DOHH2 (cell line): ENCODE measurements around the gene C22orf23.

Source experiments
- H3F3A ChIP-seq: fragments of 200-600 bp; sonication (generic), shearing (Covaris generic); 2 replicates; pipeline ENCODE4 v1.6.0; 2016; ENCODE audit warnings: antibody characterized with exemption, mild to moderate bottlenecking; ENCODE audit not compliant: control insufficient read depth, insufficient read depth
- H3K27ac ChIP-seq: fragments of 200-600 bp; sonication (generic); 2 replicates; pipeline ENCODE4 v1.5.1; 2014; ENCODE audit warnings: low read depth, mild to moderate bottlenecking, low read length, moderate library complexity
- H3K27me3 ChIP-seq: fragments of 200-600 bp; sonication (generic); 2 replicates; pipeline ENCODE4 v1.6.1; 2014; ENCODE audit warnings: mild to moderate bottlenecking, low read length, mixed read lengths; ENCODE audit not compliant: control insufficient read depth
- H3K36me3 ChIP-seq: fragments of 200-600 bp; sonication (generic); 2 replicates; pipeline ENCODE4 v1.6.1; 2014; ENCODE audit warnings: mild to moderate bottlenecking, low read length, moderate library complexity, mixed read lengths; ENCODE audit not compliant: control insufficient read depth
- H3K4me1 ChIP-seq: fragments of 200-600 bp; sonication (generic); 2 replicates; pipeline ENCODE4 v1.6.1; 2014; ENCODE audit warnings: mild to moderate bottlenecking, low read length, mixed read lengths; ENCODE audit not compliant: control insufficient read depth
- H3K4me2 ChIP-seq: fragments of 200-600 bp; sonication (generic); 2 replicates; pipeline ENCODE4 v1.6.0; 2014; ENCODE audit warnings: mild to moderate bottlenecking, low read length, moderate library complexity
- H3K4me3 ChIP-seq: fragments of 200-600 bp; sonication (generic); 2 replicates; pipeline ENCODE4 v1.5.1; 2014; ENCODE audit warnings: mild to moderate bottlenecking, low read length, mixed read lengths
- H3K79me2 ChIP-seq: fragments of 200-600 bp; sonication (generic); 2 replicates; pipeline ENCODE4 v1.6.1; 2014; ENCODE audit warnings: mild to moderate bottlenecking, low read length, mixed read lengths; ENCODE audit not compliant: control insufficient read depth
- H3K9me2 ChIP-seq: fragments of 200-600 bp; sonication (generic); replicated peaks from 2 replicates; pipeline ENCODE4 v1.6.1; 2014; ENCODE audit warnings: mild to moderate bottlenecking, low read length, mixed read lengths; ENCODE audit not compliant: control insufficient read depth
- H3K9me3 ChIP-seq: fragments of 200-600 bp; sonication (generic); 2 replicates; pipeline ENCODE4 v1.6.1; 2014; ENCODE audit warnings: antibody characterized with exemption, low read length, mixed read lengths; ENCODE audit not compliant: control insufficient read depth, insufficient read depth
- H4K20me1 ChIP-seq: fragments of 200-600 bp; sonication (generic); 2 replicates; pipeline ENCODE4 v1.6.0; 2014; ENCODE audit warnings: low read depth, mild to moderate bottlenecking, antibody characterized with exemption, low read length, moderate library complexity; ENCODE audit not compliant: control insufficient read depth, insufficient read depth
- EZH2phosphoT487 ChIP-seq: fragments of 200-600 bp; sonication (generic); IDR thresholded peaks from 2 replicates; pipeline ENCODE4 v1.6.1; 2017; ENCODE audit warnings: borderline replicate concordance, mild to moderate bottlenecking, antibody characterized with exemption, low read length, moderate library complexity, mixed read lengths
- TF ChIP-seq, protein P1 (sequence below): fragments of 200-600 bp; sonication (generic); IDR thresholded peaks from one replicate; pipeline ENCODE4 v1.5.1; 2014; ENCODE audit warnings: antibody characterized with exemption, mild to moderate bottlenecking, low read depth, low read length; ENCODE audit not compliant: poor library complexity, severe bottlenecking

C22orf23 gene

GRCh38 chr22:37965940-37966664, 12.7 kb upstream of the C22orf23 start:
- no peaks in the 10 kb centered on the region for H3K4me1 ChIP-seq
- H4K20me1 ChIP-seq = no peaks in the 10 kb centered on the region
- H3K27ac ChIP-seq = no peak overlapping the region
- TF ChIP-seq, protein P1, sequence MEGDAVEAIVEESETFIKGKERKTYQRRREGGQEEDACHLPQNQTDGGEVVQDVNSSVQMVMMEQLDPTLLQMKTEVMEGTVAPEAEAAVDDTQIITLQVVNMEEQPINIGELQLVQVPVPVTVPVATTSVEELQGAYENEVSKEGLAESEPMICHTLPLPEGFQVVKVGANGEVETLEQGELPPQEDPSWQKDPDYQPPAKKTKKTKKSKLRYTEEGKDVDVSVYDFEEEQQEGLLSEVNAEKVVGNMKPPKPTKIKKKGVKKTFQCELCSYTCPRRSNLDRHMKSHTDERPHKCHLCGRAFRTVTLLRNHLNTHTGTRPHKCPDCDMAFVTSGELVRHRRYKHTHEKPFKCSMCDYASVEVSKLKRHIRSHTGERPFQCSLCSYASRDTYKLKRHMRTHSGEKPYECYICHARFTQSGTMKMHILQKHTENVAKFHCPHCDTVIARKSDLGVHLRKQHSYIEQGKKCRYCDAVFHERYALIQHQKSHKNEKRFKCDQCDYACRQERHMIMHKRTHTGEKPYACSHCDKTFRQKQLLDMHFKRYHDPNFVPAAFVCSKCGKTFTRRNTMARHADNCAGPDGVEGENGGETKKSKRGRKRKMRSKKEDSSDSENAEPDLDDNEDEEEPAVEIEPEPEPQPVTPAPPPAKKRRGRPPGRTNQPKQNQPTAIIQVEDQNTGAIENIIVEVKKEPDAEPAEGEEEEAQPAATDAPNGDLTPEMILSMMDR = no peak
- TF ChIP-seq EZH2phosphoT487 = no peak
- H3K4me2 ChIP-seq = no peak overlapping the region
- 0 out of 2 replicates have a peak, but pooled peaks cover 3% of the 10 kb centered on the region for H3F3A ChIP-seq
- no peak overlapping the region for H3K4me3 ChIP-seq
- H3K9me2 ChIP-seq = no peaks in the 10 kb centered on the region
- H3K9me3 ChIP-seq = no peaks in the 10 kb centered on the region
- H3K36me3 ChIP-seq = peaks cover 63% of the 10 kb centered on the region
- peaks cover 6% of the 10 kb centered on the region for H3K79me2 ChIP-seq
- H3K27me3 ChIP-seq = no peaks in the 10 kb centered on the region

DNA sequence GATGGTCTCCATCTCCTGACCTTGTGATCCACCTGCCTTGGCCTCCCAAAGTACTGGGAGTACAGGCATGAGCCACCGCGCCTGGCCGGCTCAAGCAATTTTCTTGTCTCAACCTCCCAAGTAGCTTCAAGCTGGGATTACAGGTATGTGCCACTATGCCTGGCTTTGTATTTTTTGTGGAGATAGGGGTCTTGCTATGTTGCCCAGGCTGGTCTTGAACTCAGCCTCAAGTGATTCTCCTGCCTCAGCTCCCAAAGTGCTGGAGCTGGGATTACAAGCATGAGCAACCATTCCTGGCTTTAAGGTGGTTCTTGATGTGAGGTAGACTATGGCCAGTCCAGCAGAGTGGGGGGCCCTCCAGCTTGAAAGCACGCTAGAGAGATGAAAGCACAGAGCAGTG, 7.7 kb upstream of the C22orf23 start:
- no peak overlapping the region for H3K27ac ChIP-seq
- H3K4me3 ChIP-seq = no peak overlapping the region
- no peaks in the 10 kb centered on the region for H3K9me3 ChIP-seq
- peaks cover 24% of the 10 kb centered on the region for H3K79me2 ChIP-seq
- H3K27me3 ChIP-seq = no peaks in the 10 kb centered on the region
- TF ChIP-seq, protein P1 = no peak
- no peak for TF ChIP-seq EZH2phosphoT487
- no peaks in the 10 kb centered on the region for H4K20me1 ChIP-seq
- H3K36me3 ChIP-seq = peaks cover 68% of the 10 kb centered on the region
- H3K9me2 ChIP-seq = no peaks in the 10 kb centered on the region
- no peak overlapping the region for H3K4me2 ChIP-seq
- H3K4me1 ChIP-seq = no peaks in the 10 kb centered on the region
- H3F3A ChIP-seq = 0 out of 2 replicates have a peak, but pooled peaks cover 3% of the 10 kb centered on the region

DNA sequence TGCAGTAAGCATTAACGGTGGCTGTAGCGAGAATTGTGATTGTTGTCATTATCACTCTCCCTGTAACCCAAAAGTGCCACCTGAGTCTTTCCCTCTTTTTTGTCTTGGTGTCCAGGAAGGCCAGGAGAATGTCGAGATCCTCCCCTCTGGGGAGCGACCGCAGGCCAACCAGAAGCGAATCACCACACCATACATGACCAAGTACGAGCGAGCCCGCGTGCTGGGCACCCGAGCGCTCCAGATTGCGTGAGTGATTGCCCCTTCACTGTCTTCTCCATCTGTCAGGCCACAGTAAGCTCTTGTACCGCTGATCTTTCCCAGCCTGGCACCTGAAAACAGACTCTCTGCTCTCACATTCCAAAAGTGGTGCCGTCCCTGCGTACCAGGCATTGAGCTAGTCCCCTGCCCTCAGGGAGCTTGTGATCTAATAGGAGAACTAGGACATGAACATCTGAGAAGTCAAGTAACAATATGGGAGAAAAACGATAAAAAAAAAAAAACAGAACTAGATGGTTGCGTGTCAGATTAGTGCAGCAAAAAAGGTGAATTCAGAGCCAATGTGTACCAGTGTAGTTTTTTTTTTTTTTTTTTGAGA, 5.9 kb upstream of the C22orf23 start:
- H3K9me3 ChIP-seq = no peaks in the 10 kb centered on the region
- peaks cover 7% of the 10 kb centered on the region for H3K4me1 ChIP-seq
- peaks cover 55% of the 10 kb centered on the region for H3K36me3 ChIP-seq
- no peak overlapping the region for H3K4me3 ChIP-seq
- H3K27me3 ChIP-seq = no peaks in the 10 kb centered on the region
- H3K9me2 ChIP-seq = no peaks in the 10 kb centered on the region
- peaks cover 35% of the 10 kb centered on the region for H3K79me2 ChIP-seq
- no peak overlapping the region for H3K27ac ChIP-seq
- H4K20me1 ChIP-seq = no peaks in the 10 kb centered on the region
- no peak overlapping the region for H3K4me2 ChIP-seq
- TF ChIP-seq EZH2phosphoT487 = no peak
- TF ChIP-seq, protein P1 = no peak
- 0 out of 2 replicates have a peak, but pooled peaks cover 3% of the 10 kb centered on the region for H3F3A ChIP-seq
